Body of pancreas (tissue), 4 donors: ENCODE data around the gene COL27A1.

Experiments
- POLR2A ChIP-seq, 3 donors: fragments of 450-650 bp; IDR thresholded peaks; one replicate each; pipeline ENCODE4 v1.6.1; 2016; ENCODE audit warnings: antibody characterized with exemption in 3 of 3, mild to moderate bottlenecking in 2 of 3
- TF ChIP-seq, protein P1 (sequence below), 7 experiments: fragments of 450-650 bp in 4 of 7; fragments of 200-600 bp in 3 of 7; sonication (generic) in 3 of 7; IDR thresholded peaks; one replicate each; pipeline ENCODE4 v1.5.1; 2016 to 2019; ENCODE audit warnings: antibody characterized with exemption in 7 of 7

DNA sequence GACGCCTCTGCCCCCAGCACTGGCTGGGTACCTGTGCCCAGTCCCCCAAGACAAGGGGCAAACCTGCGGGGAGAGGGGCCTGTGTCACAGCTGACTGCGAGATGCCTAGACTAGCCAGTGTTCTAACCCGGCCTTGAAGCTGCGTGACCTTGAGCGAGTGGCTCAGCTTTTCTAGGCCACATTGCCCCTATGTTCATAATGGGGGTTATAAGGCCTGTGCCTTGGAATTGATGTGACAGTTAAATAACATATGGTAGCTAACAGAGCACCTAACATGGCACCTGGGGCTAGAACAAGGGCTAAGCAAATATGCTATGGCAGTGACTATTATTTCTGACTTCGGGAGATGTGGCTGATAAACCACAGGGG lies 22.8 kb upstream of the COL27A1 start:
- no peak for TF ChIP-seq POLR2A (IDR thresholded peaks at IDR 0.05)
- TF ChIP-seq, protein P1, sequence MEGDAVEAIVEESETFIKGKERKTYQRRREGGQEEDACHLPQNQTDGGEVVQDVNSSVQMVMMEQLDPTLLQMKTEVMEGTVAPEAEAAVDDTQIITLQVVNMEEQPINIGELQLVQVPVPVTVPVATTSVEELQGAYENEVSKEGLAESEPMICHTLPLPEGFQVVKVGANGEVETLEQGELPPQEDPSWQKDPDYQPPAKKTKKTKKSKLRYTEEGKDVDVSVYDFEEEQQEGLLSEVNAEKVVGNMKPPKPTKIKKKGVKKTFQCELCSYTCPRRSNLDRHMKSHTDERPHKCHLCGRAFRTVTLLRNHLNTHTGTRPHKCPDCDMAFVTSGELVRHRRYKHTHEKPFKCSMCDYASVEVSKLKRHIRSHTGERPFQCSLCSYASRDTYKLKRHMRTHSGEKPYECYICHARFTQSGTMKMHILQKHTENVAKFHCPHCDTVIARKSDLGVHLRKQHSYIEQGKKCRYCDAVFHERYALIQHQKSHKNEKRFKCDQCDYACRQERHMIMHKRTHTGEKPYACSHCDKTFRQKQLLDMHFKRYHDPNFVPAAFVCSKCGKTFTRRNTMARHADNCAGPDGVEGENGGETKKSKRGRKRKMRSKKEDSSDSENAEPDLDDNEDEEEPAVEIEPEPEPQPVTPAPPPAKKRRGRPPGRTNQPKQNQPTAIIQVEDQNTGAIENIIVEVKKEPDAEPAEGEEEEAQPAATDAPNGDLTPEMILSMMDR (IDR thresholded peaks at IDR 0.05), result no peak
